GM12878 (cell line): ENCODE data around the gene PLA2G2C. TPM values are rescaled to one million over a fixed set of nuclear protein-coding genes. Genes with fewer than 3 reads are reported as not detected.

Experiments
- ATAC-seq: fragments of 200-7000 bp; cut with Tn5 transposase; 3 replicates; pipeline ENCODE4 v1.9.1; 2020; ENCODE audit warnings: mild to moderate bottlenecking, moderate library complexity
- BruUV-seq: library from RNA; stranded (reverse); fragments of 400-500 nt; replicated peaks from 2 replicates; lab custom pipeline; 2021; lab: Mats Ljungman, UMichigan
- CTCF ChIA-PET: fragments of 300-600 bp; sonication (Branson Sonifier 250); formaldehyde crosslinking; extraction: SDS; loops from one replicate; lab custom pipeline; 2021; ENCODE audit warnings: inconsistent platforms; lab: Yijun Ruan, JAX
- POLR2A ChIA-PET: fragments of 350-600 bp; formaldehyde crosslinking; extraction: SDS; loops from one replicate; lab custom pipeline; 2021; ENCODE audit warnings: inconsistent platforms; lab: Charles Lee
- RAD21 ChIA-PET: fragments of 300-600 bp; sonication (Branson Sonifier 250); formaldehyde crosslinking; loops from one replicate; lab custom pipeline; 2023; ENCODE audit warnings: antibody characterized with exemption; ENCODE audit not compliant: unreplicated experiment; lab: Charles Lee
- SMC1A ChIA-PET: fragments of 300-600 bp; sonication (Branson Sonifier 250); formaldehyde crosslinking; loops from one replicate; lab custom pipeline; 2023; ENCODE audit not compliant: unreplicated experiment, uncharacterized antibody; lab: Charles Lee
- DNase-seq: peaks from one replicate; pipeline ENCODE4 v3.0.0-alpha.2; 2011; ENCODE audit warnings: low read depth, low spot score
- FAIRE-seq: peaks from 3 replicates; lab custom pipeline; 2011; peaks lifted over from hg19 to GRCh38; lab: Jason Lieb, UNC
- H2AFZ ChIP-seq: 2 replicates; pipeline ENCODE4 v1.6.0; 2011; ENCODE audit warnings: low read depth, low read length, control low read depth; ENCODE audit not compliant: control insufficient read depth
- H3K27ac ChIP-seq: 2 replicates; pipeline ENCODE4 v1.5.1; 2011; ENCODE audit warnings: control low read depth; ENCODE audit not compliant: control insufficient read depth, insufficient read depth
- H3K27me3 ChIP-seq, 2 experiments: replicated peaks in 1 of 2; 2 replicates each; pipeline versions ENCODE4 v1.6.0 to v1.6.1; 2011; ENCODE audit warnings: low read length in 1 of 2; ENCODE audit not compliant: control insufficient read depth in 2 of 2, insufficient read depth in 2 of 2
- H3K36me3 ChIP-seq, 2 experiments: 2 replicates each; pipeline ENCODE4 v1.5.1; 2011; ENCODE audit warnings: low read length in 1 of 2; ENCODE audit not compliant: control insufficient read depth in 2 of 2, insufficient read depth in 2 of 2
- H3K4me1 ChIP-seq: 2 replicates; pipeline ENCODE4 v1.6.1; 2011; ENCODE audit warnings: mild to moderate bottlenecking, low read length, moderate library complexity, mixed read lengths; ENCODE audit not compliant: control insufficient read depth, insufficient read depth
- H3K4me2 ChIP-seq: 2 replicates; pipeline ENCODE4 v1.6.0; 2011; ENCODE audit warnings: control low read depth; ENCODE audit not compliant: control insufficient read depth, insufficient read depth
- H3K4me3 ChIP-seq: fragments of 200-600 bp; sonication (generic); 2 replicates; pipeline ENCODE4 v1.5.1; 2016
- H3K79me2 ChIP-seq: 2 replicates; pipeline ENCODE4 v1.6.0; 2011; ENCODE audit warnings: low read length; ENCODE audit not compliant: control insufficient read depth, insufficient read depth
- H3K9ac ChIP-seq: 2 replicates; pipeline ENCODE4 v1.8.0; 2011; ENCODE audit warnings: low read length, control low read depth, mixed read lengths; ENCODE audit not compliant: control insufficient read depth, insufficient read depth
- H3K9me3 ChIP-seq: replicated peaks from 3 replicates; pipeline ENCODE4 v1.5.1; 2011; ENCODE audit warnings: mild to moderate bottlenecking, low read length; ENCODE audit not compliant: control insufficient read depth, insufficient read depth
- H4K20me1 ChIP-seq: 2 replicates; pipeline ENCODE4 v1.6.0; 2011; ENCODE audit not compliant: control insufficient read depth, insufficient read depth
- BACH1 ChIP-seq: fragments of 450-650 bp; IDR thresholded peaks from 2 replicates; pipeline ENCODE4 v1.6.1; 2017; ENCODE audit warnings: mild to moderate bottlenecking, borderline replicate concordance
- EZH2 ChIP-seq: IDR thresholded peaks from 2 replicates; pipeline ENCODE4 v1.6.1; 2012; ENCODE audit warnings: low read depth, mild to moderate bottlenecking, control low read depth, inconsistent platforms, low read length, borderline replicate concordance; ENCODE audit not compliant: control insufficient read depth
- FOS ChIP-seq: IDR thresholded peaks from 3 replicates; pipeline ENCODE4 v1.6.1; 2011; ENCODE audit warnings: borderline replicate concordance; ENCODE audit not compliant: insufficient read length; ENCODE audit errors: extremely low read depth
- FOXM1 ChIP-seq: IDR thresholded peaks from 2 replicates; pipeline ENCODE4 v1.6.1; 2012; ENCODE audit warnings: low read depth, mild to moderate bottlenecking, inconsistent platforms, low read length, moderate library complexity
- HDGF ChIP-seq: fragments of 450-650 bp; IDR thresholded peaks from 2 replicates; pipeline ENCODE4 v1.6.1; 2016; ENCODE audit warnings: antibody characterized with exemption
- IRF5 ChIP-seq: fragments of 450-650 bp; IDR thresholded peaks from 2 replicates; pipeline ENCODE4 v1.6.1; 2017; ENCODE audit warnings: borderline replicate concordance
- MYB ChIP-seq: fragments of 150-350 bp; IDR thresholded peaks from 2 replicates; pipeline ENCODE4 v1.6.1; 2014; ENCODE audit warnings: mild to moderate bottlenecking, low read depth, low read length, borderline replicate concordance
- RB1 ChIP-seq: fragments of 450-650 bp; formaldehyde crosslinking; IDR thresholded peaks from 2 replicates; pipeline ENCODE4 v1.6.1; 2017; ENCODE audit warnings: mild to moderate bottlenecking, borderline replicate concordance
- RFX5 ChIP-seq: IDR thresholded peaks from 2 replicates; pipeline ENCODE4 v1.6.1; 2011; ENCODE audit warnings: low read depth, low read length, improper control_type of control experiment
- SIX5 ChIP-seq: IDR thresholded peaks from 2 replicates; pipeline ENCODE4 v1.6.1; 2011; ENCODE audit warnings: mild to moderate bottlenecking, low read depth, low read length, moderate library complexity; ENCODE audit not compliant: severe bottlenecking
- YY1 ChIP-seq: IDR thresholded peaks from 2 replicates; pipeline ENCODE4 v1.6.1; 2011; ENCODE audit warnings: low read depth, mild to moderate bottlenecking, low read length
- WGBS: methylation state at CpG from one replicate; pipeline ENCODE4 v1.1.6; 2016; ENCODE audit warnings: low lambda C conversion rate; ENCODE audit not compliant: insufficient replicate concordance, insufficient coverage; ENCODE audit errors: missing lambda C conversion rate; 5-methylcytosine and 5-hydroxymethylcytosine counted together
- in situ Hi-C: fragments of 300-500 bp; cut with MboI; formaldehyde crosslinking; loops from 9 replicates; pipeline ENCODE4 v1.14.3; 2018; ENCODE audit warnings: mixed read lengths
- intact Hi-C: fragments of 100-400 bp; cut with micrococcal nuclease; formaldehyde crosslinking; loops from one replicate; pipeline ENCODE4 v1.14.2; 2022; ENCODE audit not compliant: unreplicated experiment
- polyA plus RNA-seq, 11 experiments: library from polyadenylated mRNA; depleted of rRNA in 4 of 11; unstranded in 6 of 11; stranded (reverse) in 5 of 11; fragments of >200 nt; fragmentation: Nextera tagmentation in 4 of 11; fragmentation: Illumina TruSeq in 1 of 11; extraction: Ambion mirVana in 4 of 11; extraction: Trizol in 1 of 11; gene quantifications; 1 replicate in 1 of 11; 2 replicates in 10 of 11; pipeline versions ENCODE4 v1.2.1 to v1.2.3, GENCODE V29; 2011 to 2016; ENCODE audit warnings: inconsistent platforms in 2 of 11, missing spikeins in 2 of 11, low read depth in 1 of 11
- total RNA-seq, 4 experiments: library from RNA; depleted of rRNA in 3 of 4; stranded (reverse); fragments of >200 nt in 3 of 4; fragmentation: Illumina TruSeq in 1 of 4; extraction: Trizol in 1 of 4; gene quantifications; 2 replicates each; pipeline versions ENCODE4 v1.2.1 to v1.2.3, GENCODE V29; 2013 to 2021

Gene PLA2G2C
- total and polyA plus RNA-seq, 10 of the 15 experiments (the other 5 are each of a cell fraction or from before 2014, with no cell fraction given), result 0.05 TPM; not detected in 9

- no peak for TF ChIP-seq IRF5
- TF ChIP-seq RB1, result no peak
- no peak for TF ChIP-seq HDGF
- TF ChIP-seq MYB, result no peak
Observed at GRCh38 chr1:20184481-20184900, 1.8 kb downstream of the PLA2G2C start (continued).

GRCh38 chr1:20183616-20184271 is 2.6 kb downstream of the PLA2G2C start:
- ChIA-PET CTCF (no interaction called here), POLR2A (no interaction called here), SMC1A (no interaction called here)
- Histone ChIP-seq H3K79me2 (no peaks in the 10 kb centered on the region), H3K4me3 (no peak overlapping the region), H3K9me3 (no peaks in the 10 kb centered on the region; the same call in 2 of the 3 replicates), H3K36me3 (no peaks in the 10 kb centered on the region), H3K27ac (no peak overlapping the region), H3K27me3 (peaks cover 2 to 3% of the 10 kb centered on the region in 2 experiments; a peak in 3 of 4 replicates), H3K9ac (no peak overlapping the region), H3K4me2 (no peak overlapping the region)
- FAIRE-seq (no peak), DNase-seq (no peak)
- intact Hi-C loops (no loop called here), in situ Hi-C loops (no loop called here)
- BruUV-seq, result no TSS peak
- TF ChIP-seq EZH2 (no peak), RFX5 (no peak), SIX5 (no peak), YY1 (no peak), FOXM1 (no peak), FOS (no peak), BACH1 (no peak)
- TF ChIP-seq, all 136 proteins: peak for 0
- Histone ChIP-seq H3K4me1 (peaks cover 12% of the 10 kb centered on the region), H4K20me1 (no peaks in the 10 kb centered on the region), H2AFZ (no peak overlapping the region)
- RAD21 ChIA-PET, result no interaction called here
- no peak for ATAC-seq
- WGBS, result 52% methylated on average over 13 of the region's 13 CpGs
